UCSD-AML1 (cell line): ENCODE measurements around the gene BSN.
"Not testable (repeated sequence)": the region's sequence is repeated elsewhere in the genome, so short reads cannot be mapped to it uniquely, and the experiment has no call there.

Source experiments
- DNase-seq: peaks from one replicate; lab custom pipeline; 2025; ENCODE audit not compliant: unreplicated experiment; lab: John Stamatoyannopoulos, UW

Gene BSN

DNA sequence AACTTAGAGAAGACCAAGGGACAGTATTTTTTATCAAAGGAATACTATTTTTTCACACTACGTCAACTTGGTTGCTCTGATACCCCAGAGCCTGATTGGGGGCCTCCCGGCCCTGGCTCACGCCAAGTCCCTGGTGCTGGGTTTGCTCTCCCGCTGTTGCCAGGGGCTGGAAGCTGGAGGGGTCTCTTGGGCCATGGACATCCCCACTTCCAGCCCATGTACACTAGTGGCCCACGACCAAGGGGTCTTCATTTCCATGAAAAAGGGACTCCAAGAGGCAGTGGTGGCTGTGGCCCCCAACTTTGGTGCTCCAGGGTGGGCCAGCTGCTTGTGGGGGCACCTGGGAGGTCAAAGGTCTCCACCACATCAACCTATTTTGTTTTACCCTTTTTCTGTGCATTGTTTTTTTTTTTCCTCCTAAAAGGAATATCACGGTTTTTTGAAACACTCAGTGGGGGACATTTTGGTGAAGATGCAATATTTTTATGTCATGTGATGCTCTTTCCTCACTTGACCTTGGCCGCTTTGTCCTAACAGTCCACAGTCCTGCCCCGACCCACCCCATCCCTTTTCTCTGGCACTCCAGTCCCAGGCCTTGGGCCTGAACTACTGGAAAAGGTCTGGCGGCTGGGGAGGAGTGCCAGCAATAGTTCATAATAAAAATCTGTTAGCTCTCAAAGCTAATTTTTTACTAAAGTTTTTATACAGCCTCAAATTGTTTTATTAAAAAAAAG lies 20.3 kb upstream of the BSN start:
- no peak for DNase-seq

DNA sequence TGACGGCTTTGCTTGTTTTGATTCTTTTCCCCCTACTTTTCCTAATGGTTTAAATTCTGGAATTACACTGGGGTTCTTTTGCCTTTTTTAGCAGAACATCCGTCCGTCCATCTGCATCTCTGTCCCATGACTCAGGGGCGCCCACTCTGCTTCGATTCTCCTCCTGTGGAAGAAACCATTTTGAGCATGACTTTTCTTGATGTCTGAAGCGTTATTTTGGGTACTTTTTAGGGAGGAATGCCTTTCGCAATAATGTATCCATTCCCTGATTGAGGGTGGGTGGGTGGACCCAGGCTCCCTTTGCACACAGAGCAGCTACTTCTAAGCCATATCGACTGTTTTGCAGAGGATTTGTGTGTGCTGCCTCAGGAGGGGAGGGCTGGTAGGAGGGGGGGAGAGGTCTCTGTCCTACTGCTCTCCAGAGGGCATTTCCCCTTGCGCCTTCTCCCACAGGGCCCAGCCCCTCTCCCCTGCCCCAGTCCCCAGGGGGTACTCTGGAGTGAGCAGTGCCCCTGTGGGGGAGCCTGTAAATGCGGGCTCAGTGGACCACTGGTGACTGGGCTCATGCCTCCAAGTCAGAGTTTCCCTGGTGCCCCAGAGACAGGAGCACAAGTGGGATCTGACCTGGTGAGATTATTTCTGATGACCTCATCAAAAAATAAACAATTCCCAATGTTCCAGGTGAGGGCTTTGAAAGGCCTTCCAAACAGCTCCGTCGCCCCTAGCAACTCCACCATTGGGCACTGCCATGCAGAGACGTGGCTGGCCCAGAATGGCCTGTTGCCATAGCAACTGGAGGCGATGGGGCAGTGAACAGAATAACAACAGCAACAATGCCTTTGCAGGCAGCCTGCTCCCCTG lies 19.5 kb upstream of the BSN start:
- no peak for DNase-seq

- DNase-seq: no peak
These were observed 18.1 kb upstream of the BSN start for GRCh38 chr3:49535971-49536874.

DNA sequence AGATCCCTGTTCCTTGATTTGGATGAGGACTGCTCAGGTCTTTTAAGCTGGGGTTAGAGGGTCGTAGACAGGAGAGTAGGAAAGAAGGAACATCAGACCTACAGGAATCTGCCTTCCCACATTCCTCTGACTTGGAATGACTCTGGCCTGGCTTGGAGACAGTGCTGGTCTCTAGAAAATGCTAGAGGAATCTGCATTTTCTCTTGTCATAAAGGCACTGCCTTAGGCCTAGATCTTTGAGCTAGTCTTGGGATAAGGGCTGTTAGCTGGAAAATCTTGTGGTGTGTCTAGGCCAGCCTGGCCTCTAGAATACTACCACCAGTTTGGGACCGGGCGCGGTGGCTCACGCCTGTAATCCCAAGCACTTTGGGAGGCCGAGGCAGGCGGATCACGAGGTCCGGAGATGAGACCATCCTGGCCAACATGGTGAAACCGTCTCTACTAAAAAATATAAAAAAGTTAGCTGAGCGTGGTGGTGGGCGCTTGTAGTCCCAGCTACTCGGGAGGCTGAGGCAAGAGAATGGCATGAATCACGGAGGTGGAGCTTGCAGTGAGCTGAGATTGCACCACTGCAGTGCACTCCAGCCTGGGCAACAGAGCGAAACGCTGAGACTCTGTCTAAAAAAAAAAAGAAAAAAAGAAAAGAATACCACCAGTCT lies 17.3 kb upstream of the BSN start:
- DNase-seq: no peak

DNA sequence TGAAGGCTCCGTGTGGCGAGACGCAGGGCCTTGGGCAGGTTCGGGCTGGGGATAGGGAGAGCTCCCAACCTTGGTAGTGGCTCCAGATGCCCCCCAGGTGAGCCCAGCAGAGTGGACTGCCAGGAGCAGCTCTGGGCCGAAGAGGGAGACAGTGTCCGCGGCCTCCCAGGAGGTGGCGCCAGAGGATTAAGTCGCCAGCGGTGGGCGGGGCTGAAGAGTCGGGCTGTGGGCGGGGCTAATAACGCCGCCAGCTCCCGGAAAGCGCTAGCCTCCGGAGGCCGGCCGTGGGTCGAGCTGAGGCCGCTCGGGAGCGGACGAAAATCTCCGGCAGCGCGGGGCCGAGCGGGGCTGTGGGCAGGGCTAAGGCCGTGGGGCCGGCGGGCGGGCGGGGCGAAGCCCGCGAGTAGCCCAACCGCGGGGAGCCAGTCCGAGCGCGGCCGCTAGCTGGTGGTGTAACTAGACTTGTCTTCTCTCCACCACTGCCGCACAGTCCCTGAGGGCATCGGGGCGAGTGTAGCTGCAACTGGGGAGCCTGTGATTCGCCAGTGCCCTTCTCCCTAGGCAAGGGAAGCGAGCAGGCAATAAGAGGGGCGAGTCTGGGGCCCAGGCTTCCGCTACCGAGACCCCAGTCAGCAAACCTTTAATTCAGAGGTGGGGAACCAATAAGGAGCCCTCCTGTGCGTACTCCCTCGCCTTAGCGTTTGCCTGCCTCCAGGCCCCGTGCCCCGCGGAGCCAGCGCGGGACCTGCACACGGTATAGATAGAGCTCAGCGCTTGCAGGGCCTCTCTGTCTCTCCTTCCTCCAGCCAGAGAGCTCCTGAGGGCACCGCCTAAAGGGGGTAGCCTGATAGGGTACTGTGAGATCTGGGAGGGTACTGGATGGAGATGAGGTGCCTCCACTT lies 14.4 kb upstream of the BSN start:
- peak; percentile 96 for DNase-seq

DNA sequence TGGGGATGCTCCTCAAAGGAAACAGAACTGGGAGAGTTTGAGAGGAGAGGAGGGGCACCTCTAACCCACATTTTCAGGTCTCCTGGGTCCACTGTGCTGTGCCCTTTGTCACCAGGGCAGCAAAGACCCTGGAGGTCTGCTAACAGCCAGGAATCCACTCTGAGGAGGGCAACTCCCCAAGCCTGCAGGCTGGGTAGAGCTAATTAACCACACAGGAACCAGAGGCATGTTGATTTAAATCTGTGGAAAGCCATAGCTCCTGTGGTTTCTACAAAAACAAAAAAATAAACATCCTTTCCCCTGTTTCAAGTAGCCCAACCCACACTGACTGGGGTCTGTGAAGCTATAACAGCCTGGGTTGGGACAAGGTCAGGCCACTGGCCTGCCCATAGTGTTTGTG lies 2.2 kb upstream of the BSN start:
- DNase-seq: no peak

DNA sequence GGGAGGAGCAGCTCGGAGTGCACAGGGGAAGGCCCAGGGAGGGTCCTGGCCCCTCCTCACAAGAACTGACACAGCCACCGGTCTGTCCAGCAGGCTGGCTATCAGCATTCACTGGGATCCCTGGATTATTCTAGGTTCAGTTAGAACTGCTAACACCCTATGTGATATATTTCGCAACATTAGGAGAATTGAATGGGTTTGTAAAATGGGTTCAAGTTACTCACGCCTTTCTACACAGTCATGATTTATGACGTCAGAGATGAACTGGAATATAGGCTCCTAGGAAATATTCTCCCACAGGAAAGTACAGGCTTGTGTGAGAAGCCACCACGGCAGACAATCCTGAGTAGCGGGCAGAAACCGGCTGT lies 969 bp upstream of the BSN start:
- DNase-seq: no peak

- DNase-seq: peak; percentile 67
These were observed 472 bp downstream of the BSN start for GRCh38 chr3:49554633-49555265.

DNA sequence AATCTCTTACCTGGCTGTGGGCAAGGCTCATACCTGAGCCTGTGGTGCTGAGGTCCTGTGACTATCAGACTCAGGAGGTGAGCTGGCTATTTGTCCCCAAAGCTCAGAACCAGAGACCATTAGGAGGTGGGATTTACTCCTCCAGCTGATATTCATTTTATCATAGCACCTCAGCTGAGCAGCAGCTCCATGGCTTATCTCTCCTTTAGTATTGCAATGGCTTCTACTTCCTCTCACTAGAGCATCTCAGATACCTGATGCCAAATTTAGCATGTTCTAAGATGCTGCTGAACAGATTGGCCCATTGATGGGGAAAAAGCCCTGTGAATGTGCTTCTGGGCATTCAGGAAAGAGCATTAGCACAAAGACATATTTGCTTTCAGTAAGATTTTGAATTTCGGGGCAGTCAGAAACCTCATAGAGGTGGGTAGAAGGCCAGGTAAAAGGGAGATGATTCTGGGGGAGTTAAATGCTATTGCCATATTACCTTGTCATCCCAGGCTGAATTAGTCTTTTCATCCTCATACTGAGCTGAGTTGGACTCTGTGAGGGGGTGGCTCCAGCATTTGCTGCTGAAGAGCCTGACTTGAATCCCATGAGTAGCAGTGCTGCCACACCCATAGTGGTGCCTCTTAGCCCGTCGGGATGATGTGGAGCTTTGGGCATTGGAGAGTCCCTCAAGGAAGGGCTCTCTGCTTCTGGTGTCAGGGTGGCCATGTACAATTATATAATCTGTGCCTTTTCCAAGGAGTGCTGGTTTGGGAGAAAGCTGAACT lies 2.4 kb downstream of the BSN start:
- DNase-seq: no peak

- no peak for DNase-seq
These were observed 8.8 kb downstream of the BSN start for GRCh38 chr3:49563040-49563578.

GRCh38 chr3:49563766-49564165 lies 9.5 kb downstream of the BSN start:
- DNase-seq: no peak

DNA sequence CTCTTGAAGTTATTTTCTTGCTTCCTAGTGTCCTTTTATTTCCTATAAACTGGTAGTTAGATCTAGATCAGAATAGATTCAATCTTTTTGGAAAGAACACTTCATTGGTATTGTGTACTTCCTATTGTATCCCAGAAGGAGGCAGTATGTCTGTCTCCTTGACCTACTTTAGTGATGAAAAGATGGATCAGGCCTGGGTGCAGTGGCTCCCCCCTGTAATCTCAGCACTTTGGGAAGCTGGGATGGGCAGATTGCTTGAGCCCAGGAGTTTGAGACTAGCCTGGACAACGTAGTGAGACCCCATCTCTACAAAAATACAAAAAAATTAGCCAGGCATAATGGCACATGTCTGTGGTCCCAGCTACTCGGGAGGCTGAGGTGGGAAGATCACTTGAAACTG lies 12.0 kb downstream of the BSN start:
- DNase-seq: no peak

- DNase-seq: no peak
These were observed 13.1 kb downstream of the BSN start for GRCh38 chr3:49567406-49567805.

GRCh38 chr3:49568965-49569364 lies 14.7 kb downstream of the BSN start:
- DNase-seq: no peak

- DNase-seq: no peak
These were observed 15.9 kb downstream of the BSN start for GRCh38 chr3:49570028-49570654.

- no peak for DNase-seq
These were observed 27.9 kb downstream of the BSN start for GRCh38 chr3:49582177-49582576.

DNA sequence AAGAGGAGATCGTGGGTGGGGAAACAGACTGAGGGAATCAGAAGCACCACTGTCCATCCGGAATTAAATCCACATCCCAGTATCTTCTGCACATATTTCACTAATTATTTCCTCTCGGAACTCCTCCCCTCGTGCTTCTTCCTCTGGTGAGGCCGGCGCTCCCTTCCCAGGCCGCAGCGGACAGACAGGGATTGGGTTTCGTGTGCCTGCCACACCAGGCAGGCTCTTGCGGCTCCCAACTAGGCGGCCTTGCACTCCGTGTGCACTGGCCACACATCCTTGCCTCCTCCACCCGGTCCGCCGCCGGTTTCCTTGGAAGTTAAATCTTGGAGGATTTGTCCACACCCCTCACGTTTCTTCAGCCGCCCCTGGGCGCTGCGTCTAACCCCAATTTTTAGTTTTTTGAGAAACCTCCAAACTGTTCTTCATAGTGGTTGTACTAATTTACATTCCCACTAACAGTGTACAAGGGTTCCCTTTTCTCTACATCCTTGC lies 31.0 kb downstream of the BSN start:
- not testable (repeated sequence) for DNase-seq

DNA sequence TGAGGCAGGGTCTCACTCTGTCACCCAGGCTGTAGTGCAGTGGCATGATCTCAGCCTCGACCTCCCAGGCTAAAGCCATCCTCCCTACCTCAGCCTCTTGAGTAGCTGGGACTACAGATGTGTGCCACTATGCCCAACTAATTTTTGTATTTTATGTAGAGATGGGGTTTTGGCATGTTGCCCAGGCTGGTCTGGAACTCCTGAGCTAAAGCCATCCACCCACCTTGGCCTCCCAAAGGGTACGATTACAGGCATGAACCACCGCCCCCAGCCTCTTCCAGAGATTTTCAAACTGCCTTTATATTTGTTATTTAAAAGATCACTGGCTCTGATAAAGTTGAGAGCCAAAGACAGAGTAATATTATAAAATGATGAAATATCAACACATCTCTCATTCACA lies 37.3 kb downstream of the BSN start:
- DNase-seq: no peak
